ENCODE measurements around the gene PRKAA1.
A peak's percentile ranks its signal among the peaks of the same experiment; 100 is the strongest.

PRKAA1 gene

DNA sequence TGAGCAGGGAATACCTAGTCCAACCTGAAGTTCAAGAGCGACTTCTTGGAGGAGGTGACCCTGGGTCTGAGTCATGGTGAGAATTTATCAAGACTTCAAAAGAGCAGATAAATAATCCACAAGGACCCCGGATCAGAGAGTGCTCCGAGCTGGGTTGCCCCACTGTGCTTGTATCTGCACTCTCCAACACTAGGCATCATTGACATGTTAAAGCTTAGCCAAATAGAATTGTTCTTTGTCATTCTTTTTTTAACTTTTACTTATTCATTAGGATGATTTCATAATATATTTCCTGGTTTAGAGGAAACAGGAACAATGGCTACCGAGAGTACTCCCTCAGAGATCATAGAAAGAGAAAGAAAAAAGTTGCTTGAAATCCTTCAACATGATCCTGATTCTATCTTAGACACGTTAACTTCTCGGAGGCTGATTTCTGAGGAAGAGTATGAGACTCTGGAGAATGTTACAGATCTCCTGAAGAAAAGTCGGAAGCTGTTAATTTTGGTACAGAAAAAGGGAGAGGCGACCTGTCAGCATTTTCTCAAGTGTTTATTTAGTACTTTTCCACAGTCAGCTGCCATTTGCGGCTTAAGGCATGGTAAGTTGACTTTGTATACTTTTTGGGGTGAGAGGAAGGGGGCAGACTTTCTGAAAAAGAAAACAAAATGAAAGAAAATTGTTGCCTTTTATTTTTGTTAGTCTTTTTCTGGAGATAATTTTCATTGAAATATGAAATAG, 43.1 kb upstream of the PRKAA1 start, which contains the start of gene CARD6:
CARD6 (plus strand) TSS at position 300 of the 738 bp plus-strand sequence; CDS start at position 316, 16 bp downstream.
- no peaks in the 10 kb centered on the region for H3K9me3 ChIP-seq
- H3K4me3 ChIP-seq (ENCODE audit: low read depth, low read length) = no peak within 1 kb of the TSS
- no peak for DNase-seq
- H3K36me3 ChIP-seq = no peaks in the 10 kb centered on the region
- TF ChIP-seq, protein P1, sequence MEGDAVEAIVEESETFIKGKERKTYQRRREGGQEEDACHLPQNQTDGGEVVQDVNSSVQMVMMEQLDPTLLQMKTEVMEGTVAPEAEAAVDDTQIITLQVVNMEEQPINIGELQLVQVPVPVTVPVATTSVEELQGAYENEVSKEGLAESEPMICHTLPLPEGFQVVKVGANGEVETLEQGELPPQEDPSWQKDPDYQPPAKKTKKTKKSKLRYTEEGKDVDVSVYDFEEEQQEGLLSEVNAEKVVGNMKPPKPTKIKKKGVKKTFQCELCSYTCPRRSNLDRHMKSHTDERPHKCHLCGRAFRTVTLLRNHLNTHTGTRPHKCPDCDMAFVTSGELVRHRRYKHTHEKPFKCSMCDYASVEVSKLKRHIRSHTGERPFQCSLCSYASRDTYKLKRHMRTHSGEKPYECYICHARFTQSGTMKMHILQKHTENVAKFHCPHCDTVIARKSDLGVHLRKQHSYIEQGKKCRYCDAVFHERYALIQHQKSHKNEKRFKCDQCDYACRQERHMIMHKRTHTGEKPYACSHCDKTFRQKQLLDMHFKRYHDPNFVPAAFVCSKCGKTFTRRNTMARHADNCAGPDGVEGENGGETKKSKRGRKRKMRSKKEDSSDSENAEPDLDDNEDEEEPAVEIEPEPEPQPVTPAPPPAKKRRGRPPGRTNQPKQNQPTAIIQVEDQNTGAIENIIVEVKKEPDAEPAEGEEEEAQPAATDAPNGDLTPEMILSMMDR (IDR thresholded peaks at IDR 0.05; ENCODE audit: low read depth, low read length) = no peak
- peaks cover 32% of the 10 kb centered on the region for H3K27me3 ChIP-seq
- no peaks in the 10 kb centered on the region for H3K4me1 ChIP-seq

DNA sequence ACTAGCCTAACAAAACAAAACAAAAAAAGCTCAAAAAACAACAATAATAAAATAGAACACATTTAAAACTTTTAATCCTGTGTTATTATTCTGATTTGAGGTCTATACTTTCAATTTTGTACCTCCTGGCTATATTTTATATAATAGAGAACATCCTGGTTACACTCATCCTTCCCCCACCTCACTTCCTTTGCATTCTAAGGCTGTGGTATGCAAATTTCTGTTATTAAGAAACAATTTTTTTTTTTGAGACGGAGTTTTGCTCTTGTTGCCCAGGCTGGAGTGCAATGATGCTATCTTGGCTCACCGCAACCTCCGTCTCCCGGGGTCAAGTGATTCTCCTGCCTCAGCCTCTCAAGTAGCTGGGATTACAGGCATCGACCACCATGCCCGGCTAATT, 39.9 kb upstream of the PRKAA1 start:
- Histone ChIP-seq H3K4me1 (no peaks in the 10 kb centered on the region), H3K27me3 (peaks cover 23% of the 10 kb centered on the region), H3K4me3 (ENCODE audit: low read depth, low read length) (no peak overlapping the region), H3K9me3 (no peaks in the 10 kb centered on the region), H3K36me3 (peaks cover 17% of the 10 kb centered on the region)
- no peak for DNase-seq
- TF ChIP-seq, protein P1 (IDR thresholded peaks at IDR 0.05; ENCODE audit: low read depth, low read length) = no peak

DNA sequence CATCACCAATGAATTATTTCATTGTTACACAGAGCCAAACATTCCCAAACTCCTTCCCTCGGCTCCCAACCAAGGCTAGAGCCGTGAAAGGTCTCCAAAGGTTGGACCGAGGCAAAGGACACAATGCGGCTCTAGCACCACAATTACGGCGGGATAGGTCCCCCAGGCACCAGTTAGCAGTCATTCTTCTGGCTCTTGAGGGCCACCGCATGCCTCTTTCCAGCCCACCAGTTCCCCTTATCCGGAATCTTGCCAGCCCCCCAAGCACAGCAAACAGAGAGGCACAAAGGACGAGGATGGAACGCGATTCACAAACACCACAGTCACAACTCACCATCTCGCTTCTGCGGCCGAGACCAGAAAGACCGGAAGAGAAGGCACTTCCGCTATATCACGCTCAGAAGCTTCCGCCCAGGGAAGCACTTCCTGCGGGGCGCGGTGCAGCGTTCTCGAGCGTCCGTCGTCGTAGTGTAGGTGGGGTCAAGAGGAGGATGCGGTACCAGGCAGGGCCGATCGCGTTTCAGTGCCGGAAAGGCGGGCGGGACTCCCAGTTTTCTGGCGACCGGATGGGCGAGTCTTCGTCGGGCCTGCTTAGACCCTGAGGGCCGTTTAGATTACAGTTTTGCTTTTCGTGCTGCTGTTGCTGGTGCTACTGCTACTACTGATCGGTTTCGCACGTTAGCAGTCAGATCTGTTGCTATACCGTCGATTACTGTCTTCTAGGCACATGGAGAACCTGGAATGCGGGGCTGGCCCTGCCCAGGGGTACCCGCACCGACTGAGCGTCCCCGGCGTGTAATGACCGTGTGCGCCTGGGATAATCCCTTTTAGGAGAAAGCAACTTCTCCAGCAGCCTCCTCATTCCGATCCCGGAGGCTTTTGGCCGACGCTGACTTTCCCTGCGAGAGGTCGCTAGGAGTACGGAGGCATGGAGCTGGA, 36.9 kb upstream of the PRKAA1 start, which contains the start of gene RPL37:
RPL37 (minus strand) TSS at position 374 of the 939 bp plus-strand sequence; CDS start at position 337, 37 bp downstream.
- Histone ChIP-seq H3K36me3 (peaks cover 47% of the 10 kb centered on the region), H3K9me3 (no peaks in the 10 kb centered on the region), H3K27me3 (no peaks in the 10 kb centered on the region), H3K4me1 (no peaks in the 10 kb centered on the region), H3K4me3 (ENCODE audit: low read depth, low read length) (peak within 1 kb of the TSS; percentile 86)
- peak; percentile 97 for DNase-seq
- TF ChIP-seq, protein P1 (IDR thresholded peaks at IDR 0.05; ENCODE audit: low read depth, low read length) = no peak

DNA sequence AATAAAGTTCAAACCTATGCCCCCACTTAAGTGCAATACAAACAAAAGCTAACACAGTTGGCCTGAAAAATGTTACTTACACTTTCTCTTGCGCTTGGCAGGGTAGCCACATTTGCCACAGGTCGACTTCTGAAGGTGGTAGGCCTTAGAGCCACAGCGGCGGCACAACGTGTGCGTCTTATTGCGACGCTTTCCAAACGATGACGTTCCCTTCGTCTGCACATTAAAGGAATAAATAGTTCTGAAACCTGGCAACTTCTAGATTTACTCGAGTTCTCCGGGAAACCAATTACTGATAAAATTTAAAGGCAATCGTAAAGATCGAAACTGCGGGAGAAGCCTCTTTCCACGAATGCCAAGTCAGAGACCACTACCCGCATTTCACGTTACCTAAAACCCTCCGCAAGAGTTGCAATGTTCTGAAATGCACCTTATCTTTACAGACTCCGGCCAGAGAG, 36.2 kb upstream of the PRKAA1 start:
- H3K36me3 ChIP-seq = peaks cover 54% of the 10 kb centered on the region
- no peak for DNase-seq
- no peaks in the 10 kb centered on the region for H3K9me3 ChIP-seq
- no peaks in the 10 kb centered on the region for H3K27me3 ChIP-seq
- H3K4me3 ChIP-seq (ENCODE audit: low read depth, low read length) = peak overlapping the region; percentile 86
- no peaks in the 10 kb centered on the region for H3K4me1 ChIP-seq
- TF ChIP-seq, protein P1 (IDR thresholded peaks at IDR 0.05; ENCODE audit: low read depth, low read length) = no peak

DNA sequence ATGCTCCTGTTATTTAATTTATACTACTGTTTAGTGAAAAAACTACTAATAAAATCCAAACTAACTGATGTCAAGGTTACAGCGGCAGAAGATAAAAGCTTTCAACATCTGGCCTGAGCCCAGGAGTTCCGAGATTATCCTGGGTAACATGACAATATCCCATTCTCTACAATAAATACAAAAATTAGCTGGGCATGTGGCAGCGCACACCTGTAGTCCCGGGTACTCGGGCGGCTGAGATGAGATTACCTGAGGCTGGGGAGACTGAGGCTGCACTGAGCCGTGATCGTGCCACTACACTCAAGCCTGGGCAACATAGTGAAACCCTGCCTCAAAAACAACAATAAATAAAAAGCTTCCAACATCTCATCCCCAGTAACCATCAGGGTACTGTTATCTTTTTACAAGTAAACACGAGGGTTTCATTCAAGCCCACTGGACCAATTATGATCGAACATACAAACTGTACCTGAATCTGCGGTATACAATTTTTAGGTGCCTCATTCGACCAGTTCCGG, 35.6 kb upstream of the PRKAA1 start:
- Histone ChIP-seq H3K27me3 (no peaks in the 10 kb centered on the region), H3K9me3 (no peaks in the 10 kb centered on the region), H3K4me1 (no peaks in the 10 kb centered on the region), H3K4me3 (ENCODE audit: low read depth, low read length) (peak overlapping the region; percentile 86), H3K36me3 (peaks cover 60% of the 10 kb centered on the region)
- no peak for DNase-seq
- TF ChIP-seq, protein P1 (IDR thresholded peaks at IDR 0.05; ENCODE audit: low read depth, low read length) = no peak

All from BE2C (cell line).